DND-41 (cell line): ENCODE measurements around the gene CACNA2D3.

Source experiments
- ATAC-seq: fragments of 200-7000 bp; cut with Tn5 transposase; 3 replicates; pipeline ENCODE4 v1.9.1; 2021; ENCODE audit warnings: low read depth; ENCODE audit not compliant: insufficient read depth
- DNase-seq: peaks from one replicate; pipeline ENCODE4 v3.0.0-alpha.2; 2020
- H2AFZ ChIP-seq: 2 replicates; pipeline ENCODE4 v1.6.0; 2012; ENCODE audit warnings: low read depth, low read length
- H3K27ac ChIP-seq: 2 replicates; pipeline ENCODE4 v1.5.1; 2012; ENCODE audit warnings: low read length, inconsistent platforms
- H3K27me3 ChIP-seq: fragments of 200-600 bp; sonication (generic); 2 replicates; pipeline ENCODE4 v1.6.0; 2012; ENCODE audit warnings: low read length, mild to moderate bottlenecking, inconsistent platforms; ENCODE audit not compliant: insufficient read depth, poor library complexity
- H3K36me3 ChIP-seq: 2 replicates; pipeline ENCODE4 v1.5.1; 2012; ENCODE audit warnings: low read length, inconsistent platforms; ENCODE audit not compliant: insufficient read depth
- H3K4me1 ChIP-seq: 2 replicates; pipeline ENCODE4 v1.5.1; 2012; ENCODE audit warnings: mild to moderate bottlenecking, low read length; ENCODE audit not compliant: insufficient read depth
- H3K4me2 ChIP-seq: 2 replicates; pipeline ENCODE4 v1.6.0; 2012; ENCODE audit warnings: mild to moderate bottlenecking, moderate library complexity, low read length, inconsistent platforms; ENCODE audit not compliant: insufficient read depth
- H3K4me3 ChIP-seq, 2 experiments: fragments of 200-600 bp in 1 of 2; shearing (Covaris generic) in 1 of 2; 2 replicates each; pipeline ENCODE4 v1.5.1; 2012 to 2016; ENCODE audit warnings: inconsistent platforms in 2 of 2, low read length in 2 of 2, mild to moderate bottlenecking in 2 of 2, low read depth in 1 of 2, moderate library complexity in 1 of 2
- H3K79me2 ChIP-seq: 2 replicates; pipeline ENCODE4 v1.6.0; 2012; ENCODE audit warnings: low read length, inconsistent platforms; ENCODE audit not compliant: insufficient read depth
- H3K9ac ChIP-seq: 2 replicates; pipeline ENCODE4 v1.6.0; 2012; ENCODE audit warnings: low read depth, mild to moderate bottlenecking, inconsistent platforms, low read length, moderate library complexity
- H3K9me3 ChIP-seq: 2 replicates; pipeline ENCODE4 v1.5.1; 2012; ENCODE audit warnings: low read length, moderate library complexity, mild to moderate bottlenecking, inconsistent platforms; ENCODE audit not compliant: insufficient read depth, severe bottlenecking
- H4K20me1 ChIP-seq: 2 replicates; pipeline ENCODE4 v1.6.0; 2012; ENCODE audit warnings: low read length; ENCODE audit not compliant: insufficient read depth
- CTCF ChIP-seq: IDR thresholded peaks from 2 replicates; pipeline ENCODE4 v1.5.1; 2012; ENCODE audit warnings: borderline replicate concordance, low read length, moderate library complexity, mild to moderate bottlenecking; ENCODE audit not compliant: poor library complexity, severe bottlenecking; ENCODE audit errors: extremely low read depth
- EZH2 ChIP-seq: IDR thresholded peaks from 3 replicates; pipeline ENCODE4 v1.6.1; 2012; ENCODE audit warnings: borderline replicate concordance, low read depth, mild to moderate bottlenecking, moderate library complexity, low read length, inconsistent platforms; ENCODE audit not compliant: severe bottlenecking

Gene CACNA2D3

GRCh38 chr3:54955941-54956340 is 833.6 kb downstream of the CACNA2D3 start:
- no peak overlapping the region for H3K27ac ChIP-seq
- H3K9ac ChIP-seq: no peak overlapping the region
- H3K4me2 ChIP-seq: no peak overlapping the region
- H3K4me1 ChIP-seq: no peaks in the 10 kb centered on the region
- no peaks in the 10 kb centered on the region for H3K79me2 ChIP-seq
- no peak for DNase-seq
- H4K20me1 ChIP-seq: no peaks in the 10 kb centered on the region
- no peak overlapping the region for H2AFZ ChIP-seq
- H3K36me3 ChIP-seq: no peaks in the 10 kb centered on the region
- TF ChIP-seq EZH2 (no peak), CTCF (no peak)
- no peak for ATAC-seq
- no peaks in the 10 kb centered on the region for H3K27me3 ChIP-seq
- no peak overlapping the region for H3K4me3 ChIP-seq
- H3K9me3 ChIP-seq: no peaks in the 10 kb centered on the region

GRCh38 chr3:54957711-54958110 is 835.4 kb downstream of the CACNA2D3 start:
- Histone ChIP-seq H3K4me3 (no peak overlapping the region), H3K79me2 (no peaks in the 10 kb centered on the region), H3K4me2 (no peak overlapping the region), H3K36me3 (no peaks in the 10 kb centered on the region), H3K27ac (no peak overlapping the region), H4K20me1 (no peaks in the 10 kb centered on the region), H3K4me1 (no peaks in the 10 kb centered on the region), H3K9me3 (no peaks in the 10 kb centered on the region), H3K9ac (no peak overlapping the region), H3K27me3 (no peaks in the 10 kb centered on the region), H2AFZ (no peak overlapping the region)
- no peak for ATAC-seq
- TF ChIP-seq EZH2: no peak
- TF ChIP-seq CTCF: no peak
- DNase-seq: no peak

- Histone ChIP-seq H3K9me3 (no peaks in the 10 kb centered on the region), H3K4me3 (no peak overlapping the region), H3K4me2 (no peak overlapping the region), H3K9ac (no peak overlapping the region), H2AFZ (no peak overlapping the region), H3K27me3 (peaks cover under 1% of the 10 kb centered on the region), H3K79me2 (no peaks in the 10 kb centered on the region), H3K4me1 (no peaks in the 10 kb centered on the region), H3K27ac (no peak overlapping the region), H3K36me3 (no peaks in the 10 kb centered on the region), H4K20me1 (no peaks in the 10 kb centered on the region)
- DNase-seq (no peak), ATAC-seq (no peak)
- TF ChIP-seq EZH2: no peak
- TF ChIP-seq CTCF: no peak
These were observed 837.7 kb downstream of the CACNA2D3 start for GRCh38 chr3:54960082-54960481.

- H3K9ac ChIP-seq: no peak overlapping the region
- TF ChIP-seq EZH2 (no peak), CTCF (no peak)
- no peak overlapping the region for H2AFZ ChIP-seq
- no peaks in the 10 kb centered on the region for H3K4me1 ChIP-seq
- no peaks in the 10 kb centered on the region for H3K79me2 ChIP-seq
- H3K27me3 ChIP-seq: peaks cover 4% of the 10 kb centered on the region
- no peaks in the 10 kb centered on the region for H3K36me3 ChIP-seq
- no peak for ATAC-seq
- H3K4me2 ChIP-seq: no peak overlapping the region
- no peak overlapping the region for H3K4me3 ChIP-seq
- DNase-seq: no peak
- no peaks in the 10 kb centered on the region for H3K9me3 ChIP-seq
- no peak overlapping the region for H3K27ac ChIP-seq
- H4K20me1 ChIP-seq: no peaks in the 10 kb centered on the region
These were observed 838.3 kb downstream of the CACNA2D3 start for GRCh38 chr3:54960701-54961100.
